NB4 (cell line): ENCODE measurements around the gene PON2.

ENCODE experiments used
- MYC ChIP-seq: IDR thresholded peaks from 2 replicates; pipeline ENCODE4 v1.6.1; 2011; ENCODE audit warnings: low read depth, low read length
- POLR2A ChIP-seq: IDR thresholded peaks from 2 replicates; pipeline ENCODE4 v1.6.1; 2011; ENCODE audit warnings: mild to moderate bottlenecking; ENCODE audit not compliant: insufficient read length; ENCODE audit errors: extremely low read depth
- TF ChIP-seq, protein P1 (sequence below): IDR thresholded peaks from one replicate; pipeline ENCODE4 v1.5.1; 2012; ENCODE audit warnings: low read depth, low read length
- TF ChIP-seq, protein P2 (sequence below): IDR thresholded peaks from 2 replicates; pipeline ENCODE4 v1.6.1; 2011; ENCODE audit warnings: low read depth, low read length

DNA sequence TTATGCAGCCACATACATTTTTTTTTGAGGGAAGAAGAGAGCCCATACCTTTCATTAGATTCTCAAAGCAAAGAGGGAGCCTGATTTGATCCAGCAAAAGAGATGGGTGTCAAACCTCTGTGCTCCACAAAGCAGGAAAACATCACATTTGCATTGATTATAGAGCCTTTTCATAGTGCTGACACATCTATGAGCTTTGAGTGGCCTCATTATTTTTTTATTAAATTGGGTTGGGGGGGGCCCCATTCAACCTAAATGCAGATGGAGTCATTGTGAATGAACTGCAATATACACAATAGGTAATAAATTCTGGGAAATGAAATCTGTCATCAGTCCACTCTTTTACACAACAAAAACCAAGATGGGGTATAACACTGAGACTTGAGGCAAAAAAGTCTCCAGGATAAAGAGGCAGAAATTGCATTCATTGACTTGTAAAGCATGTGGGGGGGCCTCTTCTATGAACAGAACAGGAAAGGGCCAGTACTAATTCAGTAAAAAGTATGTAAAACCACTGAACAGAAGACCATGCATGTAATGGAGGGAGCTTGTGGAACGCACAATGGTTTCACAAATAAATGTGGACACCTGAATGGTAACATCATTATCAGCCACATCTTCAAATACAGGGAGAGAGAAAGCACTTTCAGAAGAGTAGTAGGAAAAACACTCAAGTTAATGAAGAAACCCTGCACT lies 33.2 kb upstream of the PON2 start:
- TF ChIP-seq, protein P1, sequence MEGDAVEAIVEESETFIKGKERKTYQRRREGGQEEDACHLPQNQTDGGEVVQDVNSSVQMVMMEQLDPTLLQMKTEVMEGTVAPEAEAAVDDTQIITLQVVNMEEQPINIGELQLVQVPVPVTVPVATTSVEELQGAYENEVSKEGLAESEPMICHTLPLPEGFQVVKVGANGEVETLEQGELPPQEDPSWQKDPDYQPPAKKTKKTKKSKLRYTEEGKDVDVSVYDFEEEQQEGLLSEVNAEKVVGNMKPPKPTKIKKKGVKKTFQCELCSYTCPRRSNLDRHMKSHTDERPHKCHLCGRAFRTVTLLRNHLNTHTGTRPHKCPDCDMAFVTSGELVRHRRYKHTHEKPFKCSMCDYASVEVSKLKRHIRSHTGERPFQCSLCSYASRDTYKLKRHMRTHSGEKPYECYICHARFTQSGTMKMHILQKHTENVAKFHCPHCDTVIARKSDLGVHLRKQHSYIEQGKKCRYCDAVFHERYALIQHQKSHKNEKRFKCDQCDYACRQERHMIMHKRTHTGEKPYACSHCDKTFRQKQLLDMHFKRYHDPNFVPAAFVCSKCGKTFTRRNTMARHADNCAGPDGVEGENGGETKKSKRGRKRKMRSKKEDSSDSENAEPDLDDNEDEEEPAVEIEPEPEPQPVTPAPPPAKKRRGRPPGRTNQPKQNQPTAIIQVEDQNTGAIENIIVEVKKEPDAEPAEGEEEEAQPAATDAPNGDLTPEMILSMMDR, result no peak
- TF ChIP-seq POLR2A (no peak), MYC (no peak)
- TF ChIP-seq, protein P2, sequence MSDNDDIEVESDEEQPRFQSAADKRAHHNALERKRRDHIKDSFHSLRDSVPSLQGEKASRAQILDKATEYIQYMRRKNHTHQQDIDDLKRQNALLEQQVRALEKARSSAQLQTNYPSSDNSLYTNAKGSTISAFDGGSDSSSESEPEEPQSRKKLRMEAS, result no peak
